Esophagus muscularis mucosa (tissue), 3 donors: ENCODE results near the gene MPP1.

ENCODE experiments used
- CTCF ChIP-seq, 3 experiments: fragments of 200-600 bp in 2 of 3; fragments of 450-650 bp in 1 of 3; sonication (generic) in 2 of 3; IDR thresholded peaks; one replicate each; pipeline ENCODE4 v1.5.1; 2017 to 2019; ENCODE audit warnings: antibody characterized with exemption in 3 of 3, mild to moderate bottlenecking in 2 of 3, moderate library complexity in 1 of 3
- POLR2A ChIP-seq: fragments of 450-650 bp; IDR thresholded peaks from one replicate; pipeline ENCODE4 v1.6.1; 2017; ENCODE audit warnings: antibody characterized with exemption, moderate library complexity, mild to moderate bottlenecking, low read depth
- POLR2AphosphoS5 ChIP-seq, 2 donors: sonication (generic); formaldehyde crosslinking; IDR thresholded peaks; one replicate each; pipeline ENCODE4 v1.6.1; 2017; ENCODE audit warnings: antibody characterized with exemption in 2 of 2

GRCh38 chrX:154813801-154814200 is 8.5 kb upstream of the MPP1 start:
- no peak for TF ChIP-seq CTCF (IDR thresholded peaks at IDR 0.05)
- TF ChIP-seq POLR2A, result no peak
- no peak for TF ChIP-seq POLR2AphosphoS5 (IDR thresholded peaks at IDR 0.05)
